Measurements from ENCODE around the gene SZT2. TPM values are rescaled to one million over a fixed set of nuclear protein-coding genes. Genes with fewer than 3 reads are reported as not detected.
A peak's percentile ranks its signal among the peaks of the same experiment; 100 is the strongest.

The SZT2 gene
- total RNA-seq, 1 experiment from 2014 or later: 29.0 TPM

DNA sequence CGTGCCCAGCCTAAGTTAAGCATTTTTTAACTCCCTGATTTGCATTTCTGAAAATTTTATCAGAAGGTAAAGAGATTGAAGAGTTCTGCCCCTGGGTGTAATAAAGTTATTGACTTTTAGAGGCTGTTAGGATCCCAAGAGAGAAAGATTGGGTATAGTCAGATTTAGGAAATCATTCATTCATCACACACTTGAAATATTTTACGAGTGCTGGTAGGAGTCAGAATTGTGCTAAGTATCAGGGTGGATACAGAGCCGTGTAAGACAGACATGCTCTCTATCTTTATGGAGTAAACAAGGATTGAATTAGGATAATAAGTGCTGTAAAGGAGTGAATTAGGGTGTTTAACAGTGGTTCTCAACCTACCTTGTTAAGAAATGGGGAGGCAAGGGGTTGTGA is 3.0 kb downstream of the SZT2 start:
- BruUV-seq (replicated peaks): no TSS peak
- CTCF ChIA-PET: interaction anchor here (0.6 kb wide), 1 partner anchor 115 kb away, joined by 3 read pairs; no protein-coding TSS in a partner anchor
- H3K27me3 Mint-ChIP-seq (ENCODE audit: insufficient read depth, unreplicated experiment): no peaks in the 10 kb centered on the region
- Histone ChIP-seq H3K4me1 (no peaks in the 10 kb centered on the region), H3K9me3 (no peaks in the 10 kb centered on the region), H3K4me3 (ENCODE audit: low read depth, low read length) (no peak overlapping the region), H3K36me3 (ENCODE audit: control insufficient read depth, insufficient read depth, low read length) (no peaks in the 10 kb centered on the region; the same call in 1 of the 2 replicates), H3K27me3 (replicated peaks; ENCODE audit: control insufficient read depth, insufficient read depth, low read length) (no peaks in the 10 kb centered on the region)
- H3K4me3 Mint-ChIP-seq (ENCODE audit: unreplicated experiment): no peak overlapping the region
- DNase-seq: no peak
- intact Hi-C loops (cut with micrococcal nuclease; ENCODE audit: unreplicated experiment): no loop called here
- H3K27ac Mint-ChIP-seq (ENCODE audit: unreplicated experiment): peak overlapping the region; percentile 15
- no peaks in the 10 kb centered on the region for H3K9me3 Mint-ChIP-seq (ENCODE audit: unreplicated experiment)
- POLR2A ChIA-PET: interaction anchor here (0.6 kb wide), 1 partner anchor 107 kb away, joined by 4 read pairs; the partner anchor contains the start of gene C1orf210
- peaks cover 12% of the 10 kb centered on the region for H3K36me3 Mint-ChIP-seq (ENCODE audit: insufficient read depth, unreplicated experiment)
- TF ChIP-seq CTCF (IDR thresholded peaks at IDR 0.05; ENCODE audit: insufficient read depth in 1 of 2, low read depth in 1 of 2, low read length in 1 of 2, severe bottlenecking in 1 of 2, unreplicated experiment in 1 of 2): no peak
- H3K4me1 Mint-ChIP-seq (ENCODE audit: low read depth, unreplicated experiment): peaks cover 15% of the 10 kb centered on the region

GRCh38 chr1:43395523-43395922 is 5.8 kb downstream of the SZT2 start:
- ChIA-PET CTCF (no interaction called here), POLR2A (no interaction called here)
- Histone ChIP-seq H3K9me3 (no peaks in the 10 kb centered on the region), H3K4me3 (ENCODE audit: low read depth, low read length) (no peak overlapping the region), H3K27me3 (replicated peaks; ENCODE audit: control insufficient read depth, insufficient read depth, low read length) (no peaks in the 10 kb centered on the region), H3K4me1 (no peaks in the 10 kb centered on the region), H3K36me3 (ENCODE audit: control insufficient read depth, insufficient read depth, low read length) (no peaks in the 10 kb centered on the region; the same call in 1 of the 2 replicates)
- TF ChIP-seq CTCF (IDR thresholded peaks at IDR 0.05; ENCODE audit: insufficient read depth in 1 of 2, low read depth in 1 of 2, low read length in 1 of 2, severe bottlenecking in 1 of 2, unreplicated experiment in 1 of 2): no peak
- Mint-ChIP-seq H3K27ac (ENCODE audit: unreplicated experiment) (no peak overlapping the region), H3K27me3 (ENCODE audit: insufficient read depth, unreplicated experiment) (no peaks in the 10 kb centered on the region), H3K36me3 (ENCODE audit: insufficient read depth, unreplicated experiment) (no peaks in the 10 kb centered on the region), H3K9me3 (ENCODE audit: unreplicated experiment) (no peaks in the 10 kb centered on the region), H3K4me1 (ENCODE audit: low read depth, unreplicated experiment) (no peaks in the 10 kb centered on the region), H3K4me3 (ENCODE audit: unreplicated experiment) (no peak overlapping the region)
- intact Hi-C loops (cut with micrococcal nuclease; ENCODE audit: unreplicated experiment): no loop called here
- no TSS peak for BruUV-seq (replicated peaks)
- DNase-seq: no peak

DNA sequence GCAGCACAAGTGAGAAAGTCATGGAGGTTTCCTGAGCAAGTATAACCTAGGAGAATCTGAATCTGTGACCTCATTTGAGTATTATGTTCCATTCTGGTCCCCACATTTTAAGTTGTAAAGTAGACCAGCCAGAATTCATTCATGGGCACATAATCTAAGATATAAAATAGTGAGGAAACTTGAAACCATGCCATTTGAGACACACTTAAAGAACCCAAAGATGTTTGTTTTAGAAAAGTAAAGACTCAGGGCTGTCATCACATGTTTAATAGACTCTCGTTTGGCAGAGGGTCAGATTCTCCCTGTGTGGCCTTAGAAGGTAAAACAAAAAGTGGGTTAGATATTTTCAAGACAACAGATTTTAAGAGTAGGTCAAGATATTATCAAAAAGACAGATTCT is 6.4 kb downstream of the SZT2 start:
- Mint-ChIP-seq H3K27ac (ENCODE audit: unreplicated experiment) (no peak overlapping the region), H3K4me1 (ENCODE audit: low read depth, unreplicated experiment) (no peaks in the 10 kb centered on the region), H3K4me3 (ENCODE audit: unreplicated experiment) (no peak overlapping the region), H3K9me3 (ENCODE audit: unreplicated experiment) (no peaks in the 10 kb centered on the region), H3K36me3 (ENCODE audit: insufficient read depth, unreplicated experiment) (no peaks in the 10 kb centered on the region), H3K27me3 (ENCODE audit: insufficient read depth, unreplicated experiment) (no peaks in the 10 kb centered on the region)
- Histone ChIP-seq H3K4me3 (ENCODE audit: low read depth, low read length) (no peak overlapping the region), H3K4me1 (no peaks in the 10 kb centered on the region), H3K27me3 (replicated peaks; ENCODE audit: control insufficient read depth, insufficient read depth, low read length) (no peaks in the 10 kb centered on the region), H3K36me3 (ENCODE audit: control insufficient read depth, insufficient read depth, low read length) (no peaks in the 10 kb centered on the region; the same call in 1 of the 2 replicates), H3K9me3 (no peaks in the 10 kb centered on the region)
- no peak for TF ChIP-seq CTCF (IDR thresholded peaks at IDR 0.05; ENCODE audit: insufficient read depth in 1 of 2, low read depth in 1 of 2, low read length in 1 of 2, severe bottlenecking in 1 of 2, unreplicated experiment in 1 of 2)
- BruUV-seq (replicated peaks): no TSS peak
- intact Hi-C loops (cut with micrococcal nuclease; ENCODE audit: unreplicated experiment): no loop called here
- ChIA-PET POLR2A (no interaction called here), CTCF (no interaction called here)
- DNase-seq: no peak

Data from Caco-2 (cell line).